HG03108 (cell line): Measurements from ENCODE around the gene DNM1L.

Experiments used
- ATAC-seq: cut with Tn5 transposase; IDR thresholded peaks from one replicate; pipeline ENCODE4 v1.9.1; 2021; ENCODE audit warnings: moderate library complexity; ENCODE audit not compliant: unreplicated experiment

DNM1L gene

GRCh38 chr12:32755654-32756475, 76.8 kb downstream of the DNM1L start, which contains the start of gene YARS2:
TSS of gene YARS2 (minus strand) at chr12:32755897. CDS start at chr12:32755874, 23 bp downstream.
- peak; percentile 91 for ATAC-seq

- no peak for ATAC-seq
Observed at GRCh38 chr12:32756476-32757066, 77.5 kb downstream of the DNM1L start.

- no peak for ATAC-seq
Observed at GRCh38 chr12:32757157-32757556, 78.1 kb downstream of the DNM1L start.

- ATAC-seq = no peak
Observed at GRCh38 chr12:32761716-32762115, 82.6 kb downstream of the DNM1L start.

GRCh38 chr12:32765906-32766305, 86.8 kb downstream of the DNM1L start:
- no peak for ATAC-seq

- no peak for ATAC-seq
Observed at GRCh38 chr12:32768518-32768917, 89.4 kb downstream of the DNM1L start.

GRCh38 chr12:32770141-32770540, 91.0 kb downstream of the DNM1L start:
- ATAC-seq = no peak

- ATAC-seq = no peak
Observed at GRCh38 chr12:32773691-32774090, 94.6 kb downstream of the DNM1L start.

- no peak for ATAC-seq
Observed at GRCh38 chr12:32776258-32776657, 97.2 kb downstream of the DNM1L start.

- no peak for ATAC-seq
Observed at GRCh38 chr12:32777159-32777558, 98.1 kb downstream of the DNM1L start.

- no peak for ATAC-seq
Observed at GRCh38 chr12:32777691-32778175, 98.6 kb downstream of the DNM1L start.

GRCh38 chr12:32780071-32780470, 101.0 kb downstream of the DNM1L start:
- ATAC-seq = no peak

- ATAC-seq = no peak
Observed at GRCh38 chr12:32783029-32783428, 103.9 kb downstream of the DNM1L start.

- ATAC-seq = no peak
Observed at GRCh38 chr12:32785557-32785956, 106.5 kb downstream of the DNM1L start.

- no peak for ATAC-seq
Observed at GRCh38 chr12:32788405-32788804, 109.3 kb downstream of the DNM1L start.

GRCh38 chr12:32789446-32789845, 110.3 kb downstream of the DNM1L start:
- ATAC-seq = no peak

- ATAC-seq = no peak
Observed at GRCh38 chr12:32789916-32790315, 110.8 kb downstream of the DNM1L start.

- no peak for ATAC-seq
Observed at GRCh38 chr12:32794281-32794680, 115.2 kb downstream of the DNM1L start.
